Hepatocyte (in vitro differentiated cells): ENCODE results near the gene GADD45G.

Experiments
- CTCF ChIP-seq: fragments of 200-600 bp; sonication (generic); IDR thresholded peaks from 2 replicates; pipeline ENCODE4 v1.5.1; 2016; ENCODE audit warnings: antibody characterized with exemption, mild to moderate bottlenecking; ENCODE audit not compliant: poor library complexity
- EZH2phosphoT487 ChIP-seq: fragments of 200-600 bp; sonication (generic); IDR thresholded peaks from one replicate; pipeline ENCODE4 v1.6.1; 2018; ENCODE audit warnings: antibody characterized with exemption, mild to moderate bottlenecking, low read depth, moderate library complexity; ENCODE audit not compliant: unreplicated experiment, severe bottlenecking

GRCh38 chr9:89591274-89592212 lies 13.3 kb upstream of the GADD45G start:
- TF ChIP-seq CTCF (no peak), EZH2phosphoT487 (no peak)
